Suprapubic skin (tissue), 4 donors: ENCODE results near the gene BLZF1.

ENCODE experiments used
- POLR2A ChIP-seq, 2 donors: fragments of 450-650 bp; IDR thresholded peaks; one replicate each; pipeline ENCODE4 v1.6.1; 2017; ENCODE audit warnings: antibody characterized with exemption in 2 of 2, mild to moderate bottlenecking in 2 of 2, moderate library complexity in 2 of 2
- POLR2AphosphoS5 ChIP-seq, 3 donors: sonication (generic); formaldehyde crosslinking; IDR thresholded peaks; one replicate each; pipeline ENCODE4 v1.6.1; 2017; ENCODE audit warnings: antibody characterized with exemption in 3 of 3
- TF ChIP-seq, protein P1 (sequence below), 2 donors: fragments of 200-600 bp in 1 of 2; fragments of 450-650 bp in 1 of 2; sonication (generic) in 1 of 2; IDR thresholded peaks; one replicate each; pipeline ENCODE4 v1.5.1; 2016 to 2019; ENCODE audit warnings: antibody characterized with exemption in 2 of 2, mild to moderate bottlenecking in 1 of 2, moderate library complexity in 1 of 2

DNA sequence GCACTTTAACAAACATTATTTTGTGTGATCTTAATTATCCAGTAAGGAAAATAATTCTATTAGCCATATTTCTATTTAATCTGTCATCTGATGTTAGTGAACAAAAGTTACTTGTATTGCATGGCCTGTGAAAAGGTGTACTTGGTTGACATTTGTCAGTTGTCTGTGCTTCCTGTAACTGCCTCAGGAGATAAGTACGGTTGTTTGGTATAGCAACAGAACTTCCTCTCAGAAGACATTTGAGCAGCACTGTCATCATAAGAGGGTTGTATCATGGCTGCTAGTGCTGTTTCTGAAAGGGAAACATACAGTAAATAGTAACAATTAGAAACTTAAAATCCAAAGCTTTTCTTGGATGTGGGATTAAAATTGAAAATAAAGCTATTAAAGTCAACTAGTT lies 3.4 kb downstream of the BLZF1 start:
- TF ChIP-seq, protein P1, sequence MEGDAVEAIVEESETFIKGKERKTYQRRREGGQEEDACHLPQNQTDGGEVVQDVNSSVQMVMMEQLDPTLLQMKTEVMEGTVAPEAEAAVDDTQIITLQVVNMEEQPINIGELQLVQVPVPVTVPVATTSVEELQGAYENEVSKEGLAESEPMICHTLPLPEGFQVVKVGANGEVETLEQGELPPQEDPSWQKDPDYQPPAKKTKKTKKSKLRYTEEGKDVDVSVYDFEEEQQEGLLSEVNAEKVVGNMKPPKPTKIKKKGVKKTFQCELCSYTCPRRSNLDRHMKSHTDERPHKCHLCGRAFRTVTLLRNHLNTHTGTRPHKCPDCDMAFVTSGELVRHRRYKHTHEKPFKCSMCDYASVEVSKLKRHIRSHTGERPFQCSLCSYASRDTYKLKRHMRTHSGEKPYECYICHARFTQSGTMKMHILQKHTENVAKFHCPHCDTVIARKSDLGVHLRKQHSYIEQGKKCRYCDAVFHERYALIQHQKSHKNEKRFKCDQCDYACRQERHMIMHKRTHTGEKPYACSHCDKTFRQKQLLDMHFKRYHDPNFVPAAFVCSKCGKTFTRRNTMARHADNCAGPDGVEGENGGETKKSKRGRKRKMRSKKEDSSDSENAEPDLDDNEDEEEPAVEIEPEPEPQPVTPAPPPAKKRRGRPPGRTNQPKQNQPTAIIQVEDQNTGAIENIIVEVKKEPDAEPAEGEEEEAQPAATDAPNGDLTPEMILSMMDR (IDR thresholded peaks at IDR 0.05): no peak
- no peak for TF ChIP-seq POLR2AphosphoS5 (IDR thresholded peaks at IDR 0.05)
- no peak for TF ChIP-seq POLR2A (IDR thresholded peaks at IDR 0.05)
